Measurements from ENCODE around the gene USO1.
"Not testable (repeated sequence)": the region's sequence is repeated elsewhere in the genome, so short reads cannot be mapped to it uniquely, and the experiment has no call there.

Gene USO1

GRCh38 chr4:75771607-75772006 lies 47.2 kb downstream of the USO1 start:
- no peak for DNase-seq

DNA sequence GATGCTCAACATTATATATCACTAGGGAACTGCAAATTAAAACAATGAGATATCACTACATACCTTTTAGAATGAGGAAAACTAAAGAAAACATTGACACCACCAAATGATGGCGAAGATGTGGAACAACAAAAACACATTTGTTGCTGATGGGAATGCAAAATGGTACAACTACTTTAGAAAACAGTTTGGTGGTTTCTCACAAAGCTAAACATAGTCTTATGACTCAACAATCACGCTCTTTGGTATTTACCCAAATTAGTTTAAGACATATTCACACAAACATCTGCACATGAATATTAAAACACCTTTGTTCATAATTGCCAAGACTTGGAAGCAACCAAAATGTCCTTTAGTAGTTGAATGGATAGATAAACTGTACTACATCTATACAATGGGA lies 53.2 kb downstream of the USO1 start:
- DNase-seq = no peak

GRCh38 chr4:75779105-75779757 lies 54.9 kb downstream of the USO1 start:
- DNase-seq = no peak

GRCh38 chr4:75781305-75781704 lies 56.9 kb downstream of the USO1 start:
- no peak for DNase-seq

- no peak for DNase-seq
Observed at GRCh38 chr4:75786526-75786925, 62.1 kb downstream of the USO1 start.

GRCh38 chr4:75786938-75787337 lies 62.6 kb downstream of the USO1 start:
- no peak for DNase-seq

DNA sequence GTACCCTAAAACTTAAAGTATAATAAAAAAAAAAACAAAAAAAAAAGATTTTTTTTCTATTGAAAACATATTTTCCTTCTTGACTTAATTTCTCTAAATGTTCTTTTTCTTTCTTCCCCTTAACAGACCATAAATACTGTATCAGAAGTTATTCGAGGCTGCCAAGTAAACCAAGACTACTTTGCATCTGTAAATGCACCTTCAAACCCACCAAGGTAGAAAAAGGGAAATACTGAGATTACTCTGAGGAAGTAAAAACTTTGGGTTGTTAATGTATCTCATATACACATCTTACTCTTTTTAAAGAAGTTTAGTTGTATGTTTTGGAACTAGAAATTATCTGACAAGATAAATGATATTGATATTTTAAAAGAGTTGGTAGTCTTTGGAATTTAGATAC lies 65.6 kb downstream of the USO1 start:
- DNase-seq = no peak

DNA sequence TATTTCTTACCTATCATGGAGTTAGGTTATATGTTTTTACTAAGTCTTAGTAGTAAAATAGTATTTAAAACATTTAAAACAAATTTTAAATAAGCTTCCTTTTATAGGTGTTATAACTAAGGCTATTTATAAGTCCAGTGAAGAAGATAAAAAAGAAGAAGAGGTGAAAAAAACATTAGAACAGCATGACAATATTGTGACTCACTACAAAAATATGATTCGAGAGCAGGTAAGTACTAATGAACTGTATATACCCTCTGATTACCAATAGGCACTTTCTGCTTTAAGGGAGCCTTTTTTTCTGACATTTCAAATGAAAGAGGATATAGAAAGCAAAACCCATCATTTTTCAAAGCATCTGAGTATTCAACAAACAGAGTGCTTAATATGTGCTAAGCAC lies 76.6 kb downstream of the USO1 start:
- DNase-seq = no peak

DNA sequence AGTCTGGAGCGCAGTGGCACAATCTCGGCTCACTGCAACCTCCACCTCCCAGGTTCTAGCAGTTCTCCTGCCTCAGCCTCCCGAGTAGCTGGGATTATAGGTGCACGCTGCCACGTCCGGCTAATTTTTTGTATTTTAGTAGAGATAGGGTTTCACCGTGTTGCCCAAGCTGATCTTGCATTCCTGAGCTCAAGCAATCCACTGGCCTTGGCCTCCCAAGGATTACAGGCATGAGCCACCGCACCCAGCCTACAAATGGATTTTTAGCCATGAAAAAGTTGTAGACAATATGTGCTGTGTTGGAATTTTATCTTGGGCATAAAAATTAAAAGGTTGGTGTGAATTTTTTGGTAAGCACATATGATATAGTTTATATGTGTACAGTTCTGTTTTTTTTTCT lies 81.7 kb downstream of the USO1 start:
- not testable (repeated sequence) for DNase-seq

DNA sequence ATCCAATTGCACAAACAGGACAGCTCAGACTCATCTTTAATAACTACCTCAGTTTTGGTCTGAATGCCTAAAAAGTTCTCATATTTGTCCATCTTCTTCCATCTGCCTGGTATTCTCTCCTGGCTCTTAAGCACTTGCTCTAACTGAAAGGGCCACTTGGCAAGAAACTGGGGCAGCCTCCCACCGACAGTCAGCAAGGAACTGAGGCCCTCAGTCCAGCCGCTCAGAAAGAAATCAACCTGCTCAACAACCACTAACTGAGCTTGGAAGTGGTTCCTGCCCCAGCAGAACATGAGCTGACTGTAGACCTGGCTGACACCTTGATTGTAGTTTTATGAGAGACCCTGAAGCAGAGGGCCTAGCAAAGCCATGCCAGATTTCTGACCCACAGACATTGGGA lies 93.5 kb downstream of the USO1 start:
- DNase-seq = no peak

GRCh38 chr4:75819121-75819520 lies 94.7 kb downstream of the USO1 start:
- no peak for DNase-seq

- no peak for DNase-seq
Observed at GRCh38 chr4:75820197-75820596, 95.8 kb downstream of the USO1 start.

DNA sequence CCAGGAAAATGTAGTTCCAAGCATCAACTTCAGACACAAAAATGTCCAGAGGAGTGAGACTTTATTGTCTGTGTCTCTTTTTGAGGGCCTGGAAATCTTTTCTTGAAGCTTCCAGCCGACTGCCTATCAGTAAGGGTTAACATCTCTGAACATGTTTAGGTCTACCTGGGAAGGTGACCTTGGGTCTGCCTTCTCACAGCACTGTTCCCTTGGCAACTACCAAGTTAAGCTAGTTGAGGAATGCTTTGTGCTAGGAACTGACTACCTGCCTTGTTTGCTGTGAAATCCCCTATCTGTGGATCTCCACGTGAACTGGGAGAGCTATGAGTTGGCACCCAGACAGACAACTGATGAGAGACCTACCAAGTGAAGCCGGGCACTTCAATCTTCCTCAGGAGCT lies 96.3 kb downstream of the USO1 start:
- no peak for DNase-seq

DNA sequence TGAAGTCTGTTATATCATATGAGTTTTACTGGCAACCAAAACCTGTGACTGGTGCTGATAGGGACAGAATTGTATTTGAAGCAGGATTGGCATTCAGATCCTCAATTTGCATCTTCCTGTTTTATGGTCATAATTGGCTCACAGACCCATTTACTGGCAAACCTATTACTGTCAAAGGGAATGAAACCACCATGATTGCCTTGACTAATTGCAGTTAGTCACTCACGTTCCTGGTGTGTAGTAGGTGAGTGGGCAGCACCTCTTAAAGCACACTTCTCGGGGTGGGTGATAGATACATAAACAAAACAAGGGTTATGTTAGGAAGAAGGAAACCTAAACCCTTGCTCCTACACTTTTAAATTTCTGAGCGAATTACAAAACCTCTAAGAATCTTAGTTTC lies 96.8 kb downstream of the USO1 start:
- DNase-seq = no peak

DNA sequence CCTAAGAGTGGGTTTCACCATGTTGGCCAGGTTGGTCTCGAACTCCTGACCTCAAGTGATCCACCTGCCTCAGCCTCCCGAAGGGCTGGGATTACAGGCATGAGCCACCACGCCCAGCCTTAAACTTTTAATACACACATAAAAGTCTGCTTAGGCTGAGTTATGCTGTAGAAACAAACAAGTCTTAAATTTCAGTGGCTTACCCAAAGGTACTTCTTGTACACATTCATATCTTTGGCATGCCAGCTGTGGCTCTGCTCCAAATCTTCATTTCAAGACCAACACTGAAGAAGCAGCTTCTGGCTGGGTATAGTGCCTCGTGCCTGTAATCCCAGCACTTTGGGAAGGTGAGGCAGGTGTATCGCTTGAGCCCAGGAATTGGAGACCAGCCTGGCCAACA lies 97.6 kb downstream of the USO1 start:
- DNase-seq = no peak

GRCh38 chr4:75822416-75822815 lies 98.0 kb downstream of the USO1 start:
- DNase-seq = no peak

- no peak for DNase-seq
Observed at GRCh38 chr4:75823812-75824211, 99.4 kb downstream of the USO1 start.

- DNase-seq = no peak
Observed at GRCh38 chr4:75830906-75831305, 106.5 kb downstream of the USO1 start.

- peak; percentile 37 to 49 for DNase-seq
Observed at GRCh38 chr4:75831856-75832405, 107.6 kb downstream of the USO1 start.

DNA sequence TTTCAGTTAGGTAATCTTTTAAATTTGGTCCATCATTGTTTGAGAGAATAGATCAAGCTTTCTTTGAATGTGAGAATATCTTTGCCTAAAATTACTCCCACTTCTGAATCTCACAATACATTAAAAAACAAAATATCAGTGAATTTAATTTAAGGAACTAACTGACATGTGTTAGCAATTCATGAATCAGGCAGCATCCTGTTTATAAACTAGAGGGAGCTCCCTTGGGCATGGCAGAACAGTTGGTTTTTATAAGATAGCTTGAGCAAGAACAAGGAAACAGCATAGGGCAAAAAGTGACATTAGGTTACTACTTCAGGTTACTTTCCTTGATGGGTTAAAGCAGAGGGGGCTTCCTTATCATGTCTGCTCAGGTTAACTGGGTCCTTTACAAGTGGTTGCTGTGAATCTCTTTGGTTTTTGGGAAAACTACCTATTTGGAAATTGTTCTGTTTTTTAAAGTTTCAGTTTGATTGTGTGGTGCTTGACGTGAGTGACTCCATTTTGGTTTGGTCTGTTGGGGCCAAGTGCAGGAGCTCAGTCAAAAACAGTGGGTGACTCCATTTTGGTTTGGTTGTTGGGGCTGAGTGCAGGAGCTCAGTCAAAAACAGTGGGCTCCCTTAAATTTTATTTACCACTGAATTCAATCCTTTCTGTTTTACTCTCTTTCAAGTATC lies 109.9 kb downstream of the USO1 start:
- no peak for DNase-seq

DNA sequence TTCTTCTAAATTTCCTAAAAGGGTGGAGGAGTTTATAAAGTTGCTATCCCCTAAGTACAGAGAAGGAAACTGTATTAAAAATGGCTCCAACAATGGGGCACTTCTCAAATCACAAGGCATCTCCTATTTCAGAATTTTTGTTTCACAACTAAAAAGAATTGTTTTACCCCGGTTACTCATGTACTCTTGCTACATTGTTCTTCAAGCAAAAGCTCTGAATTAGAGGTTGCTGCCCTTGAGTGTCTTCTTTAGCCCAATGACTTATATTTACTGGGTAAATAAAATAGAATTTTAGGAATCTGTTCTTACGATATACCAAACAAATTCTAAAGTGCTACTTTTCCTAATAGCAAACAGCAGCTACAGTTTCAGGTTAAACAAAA lies 110.4 kb downstream of the USO1 start:
- no peak for DNase-seq

- peak in 1 of 2 experiments; percentile 6 for DNase-seq
Observed at GRCh38 chr4:75841641-75842520, 117.5 kb downstream of the USO1 start.

DNA sequence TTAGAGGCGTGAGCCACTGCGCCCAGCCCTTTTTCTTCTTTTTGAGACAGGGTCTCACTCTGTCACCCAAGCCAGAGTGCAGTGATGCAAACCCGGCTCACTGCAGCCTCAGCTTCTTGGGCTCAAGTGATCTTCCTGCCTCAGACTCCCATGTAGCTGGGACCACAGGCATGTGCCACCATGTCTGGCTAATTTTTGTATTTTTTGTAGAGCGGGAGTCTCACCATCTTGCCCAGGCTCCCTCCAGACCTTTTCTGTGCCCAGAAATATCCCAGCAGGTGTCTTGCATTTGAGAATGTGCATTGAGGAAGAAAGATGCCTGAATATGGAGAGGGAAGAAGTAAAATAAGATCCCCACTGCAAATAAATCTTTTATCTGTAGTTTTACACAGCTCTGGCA lies 119.2 kb downstream of the USO1 start:
- DNase-seq = no peak

Measured in AML-193 (cell line).